Mesothelial cell of epicardium (in vitro differentiated cells): ENCODE data around the gene ADGRL3. TPM values are rescaled to one million over a fixed set of nuclear protein-coding genes. Genes with fewer than 3 reads are reported as not detected.

Source experiments
- DNase-seq, 2 experiments: peaks; one replicate each; pipeline ENCODE4 v3.0.0; 2021; ENCODE audit warnings: low spot score in 2 of 2; ENCODE audit not compliant: unreplicated experiment in 2 of 2
- H3K27ac Mint-ChIP-seq: 2 replicates; pipeline ENCODE4 v1.8.0; 2021; ENCODE audit warnings: mixed read lengths
- H3K27me3 Mint-ChIP-seq: 2 replicates; pipeline ENCODE4 v1.8.0; 2021; ENCODE audit warnings: low read depth, mixed read lengths
- H3K36me3 Mint-ChIP-seq: 2 replicates; pipeline ENCODE4 v1.8.0; 2021; ENCODE audit warnings: mixed read lengths
- H3K4me1 Mint-ChIP-seq: 2 replicates; pipeline ENCODE4 v1.8.0; 2021; ENCODE audit warnings: mixed read lengths
- H3K4me3 Mint-ChIP-seq: 2 replicates; pipeline ENCODE4 v1.8.0; 2021; ENCODE audit warnings: mild to moderate bottlenecking, moderate library complexity, mixed read lengths
- H3K9me3 Mint-ChIP-seq: 2 replicates; pipeline ENCODE4 v1.8.0; 2021; ENCODE audit warnings: mixed read lengths
- total RNA-seq: library from RNA; stranded (reverse); gene quantifications from 3 replicates; pipeline ENCODE4 v1.2.1, GENCODE V29; 2021
- TF ChIP-seq, protein P1 (sequence below): fragments of 200-600 bp; sonication (generic); IDR thresholded peaks from one replicate; pipeline ENCODE4 v1.5.0; 2021; ENCODE audit warnings: antibody characterized with exemption; ENCODE audit not compliant: unreplicated experiment

ADGRL3 gene
- total RNA-seq, 1 donor from 2014 or later: 68.3 TPM

DNA sequence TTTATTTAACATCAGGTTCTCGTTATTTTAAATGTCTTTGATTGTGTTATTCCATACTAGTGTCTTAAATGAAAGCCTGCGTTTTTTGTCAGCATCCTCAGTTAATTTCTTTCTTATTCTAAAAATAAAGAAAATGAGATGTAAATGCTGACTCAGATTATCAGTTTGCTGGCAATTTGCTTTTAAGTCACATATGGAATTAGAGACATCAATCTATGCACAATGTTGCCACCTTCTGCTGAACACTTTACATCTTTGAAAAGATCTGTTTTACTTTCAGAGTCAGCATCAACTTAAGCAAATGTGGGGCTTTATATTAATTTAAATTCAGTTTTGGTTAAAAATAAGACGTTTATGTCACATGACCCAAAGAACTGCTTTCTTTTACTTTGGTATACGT lies 99.2 kb downstream of the ADGRL3 start:
- Mint-ChIP-seq H3K4me1 (peaks cover 37% of the 10 kb centered on the region), H3K36me3 (no peaks in the 10 kb centered on the region), H3K9me3 (no peaks in the 10 kb centered on the region), H3K27ac (no peak overlapping the region), H3K27me3 (no peaks in the 10 kb centered on the region), H3K4me3 (no peak overlapping the region)
- no peak for DNase-seq
- TF ChIP-seq, protein P1, sequence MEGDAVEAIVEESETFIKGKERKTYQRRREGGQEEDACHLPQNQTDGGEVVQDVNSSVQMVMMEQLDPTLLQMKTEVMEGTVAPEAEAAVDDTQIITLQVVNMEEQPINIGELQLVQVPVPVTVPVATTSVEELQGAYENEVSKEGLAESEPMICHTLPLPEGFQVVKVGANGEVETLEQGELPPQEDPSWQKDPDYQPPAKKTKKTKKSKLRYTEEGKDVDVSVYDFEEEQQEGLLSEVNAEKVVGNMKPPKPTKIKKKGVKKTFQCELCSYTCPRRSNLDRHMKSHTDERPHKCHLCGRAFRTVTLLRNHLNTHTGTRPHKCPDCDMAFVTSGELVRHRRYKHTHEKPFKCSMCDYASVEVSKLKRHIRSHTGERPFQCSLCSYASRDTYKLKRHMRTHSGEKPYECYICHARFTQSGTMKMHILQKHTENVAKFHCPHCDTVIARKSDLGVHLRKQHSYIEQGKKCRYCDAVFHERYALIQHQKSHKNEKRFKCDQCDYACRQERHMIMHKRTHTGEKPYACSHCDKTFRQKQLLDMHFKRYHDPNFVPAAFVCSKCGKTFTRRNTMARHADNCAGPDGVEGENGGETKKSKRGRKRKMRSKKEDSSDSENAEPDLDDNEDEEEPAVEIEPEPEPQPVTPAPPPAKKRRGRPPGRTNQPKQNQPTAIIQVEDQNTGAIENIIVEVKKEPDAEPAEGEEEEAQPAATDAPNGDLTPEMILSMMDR: no peak

DNA sequence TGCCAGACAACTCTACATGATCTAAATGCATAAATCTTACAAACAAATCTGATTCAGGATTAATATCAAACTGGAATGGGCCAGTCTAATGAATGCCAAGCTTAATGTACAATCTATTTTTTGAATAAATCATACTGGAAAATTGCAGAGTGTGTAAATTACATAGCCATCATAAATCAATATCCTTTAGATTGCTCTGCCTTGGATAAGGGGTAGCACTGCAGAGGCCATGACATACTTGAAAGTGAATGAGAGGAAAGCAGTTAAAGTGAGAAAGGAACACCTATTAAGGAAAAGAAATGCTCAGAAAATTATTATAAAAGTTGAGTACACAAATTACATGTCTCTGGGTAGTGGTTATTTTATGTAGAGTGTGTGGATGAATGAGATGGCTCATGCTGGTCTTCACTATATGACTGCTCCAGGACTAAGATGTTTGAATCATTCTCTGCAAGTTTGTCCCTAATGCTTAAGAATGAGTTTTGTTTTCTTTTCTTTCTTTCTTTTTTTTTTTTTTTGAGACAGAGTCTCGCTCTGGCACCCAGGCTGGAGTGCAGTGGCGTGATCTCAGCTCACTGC lies 100.2 kb downstream of the ADGRL3 start:
- Mint-ChIP-seq H3K27ac (no peak overlapping the region), H3K27me3 (no peaks in the 10 kb centered on the region), H3K36me3 (peaks cover 2% of the 10 kb centered on the region), H3K9me3 (peaks cover under 1% of the 10 kb centered on the region), H3K4me3 (no peak overlapping the region), H3K4me1 (peaks cover 34% of the 10 kb centered on the region)
- TF ChIP-seq, protein P1: no peak
- DNase-seq: no peak

DNA sequence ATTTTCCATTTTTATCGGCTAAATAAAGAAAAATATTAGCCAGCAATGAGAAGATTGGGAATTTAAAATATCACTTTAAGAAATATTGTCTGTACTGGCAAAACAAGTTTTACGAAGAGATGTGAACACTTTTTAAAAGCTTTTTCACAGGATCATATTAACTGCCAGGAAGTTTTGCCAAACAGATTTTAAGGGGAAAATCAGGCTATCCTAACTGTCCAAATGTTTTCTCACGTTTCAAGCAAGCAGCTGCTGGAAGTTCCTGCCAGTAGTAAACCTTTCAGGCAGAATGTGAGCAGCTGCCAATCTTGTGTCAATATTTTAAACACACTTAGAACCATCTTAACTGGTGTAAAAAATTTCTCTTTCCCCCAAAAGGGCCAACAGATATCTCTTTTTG lies 101.1 kb downstream of the ADGRL3 start:
- H3K4me3 Mint-ChIP-seq: no peak overlapping the region
- peaks cover 27% of the 10 kb centered on the region for H3K4me1 Mint-ChIP-seq
- no peak for DNase-seq
- H3K9me3 Mint-ChIP-seq: peaks cover 5% of the 10 kb centered on the region
- no peak overlapping the region for H3K27ac Mint-ChIP-seq
- TF ChIP-seq, protein P1: no peak
- no peaks in the 10 kb centered on the region for H3K27me3 Mint-ChIP-seq
- peaks cover 4% of the 10 kb centered on the region for H3K36me3 Mint-ChIP-seq

DNA sequence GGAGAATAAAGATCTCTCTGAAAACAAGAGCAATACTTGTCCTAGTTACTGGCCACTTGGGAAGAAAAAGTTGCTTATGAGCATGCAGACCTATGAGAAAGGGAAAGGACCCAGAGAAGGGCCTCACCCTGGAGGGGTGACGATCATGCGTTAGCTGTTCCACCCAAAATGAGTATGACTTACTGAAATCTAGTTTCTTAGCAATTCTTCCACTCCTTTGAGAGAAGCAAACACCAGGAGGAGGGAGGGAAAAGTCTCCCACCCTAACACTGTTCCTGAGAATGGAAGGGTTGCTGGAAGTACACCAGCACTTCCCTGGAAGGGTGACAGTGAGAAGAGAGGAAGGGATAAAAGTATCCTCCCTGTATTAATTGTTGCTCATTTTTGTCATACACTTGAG lies 107.9 kb downstream of the ADGRL3 start:
- Mint-ChIP-seq H3K4me3 (no peak overlapping the region), H3K27me3 (no peaks in the 10 kb centered on the region), H3K27ac (no peak overlapping the region), H3K9me3 (peaks cover 24% of the 10 kb centered on the region), H3K4me1 (no peaks in the 10 kb centered on the region), H3K36me3 (peaks cover 6% of the 10 kb centered on the region)
- DNase-seq: no peak
- TF ChIP-seq, protein P1: no peak

- H3K9me3 Mint-ChIP-seq: peaks cover 29% of the 10 kb centered on the region
- peaks cover 11% of the 10 kb centered on the region for H3K36me3 Mint-ChIP-seq
- H3K27me3 Mint-ChIP-seq: no peaks in the 10 kb centered on the region
- H3K4me3 Mint-ChIP-seq: no peak overlapping the region
- DNase-seq: no peak
- H3K27ac Mint-ChIP-seq: no peak overlapping the region
- TF ChIP-seq, protein P1: no peak
- H3K4me1 Mint-ChIP-seq: no peaks in the 10 kb centered on the region
Observed at GRCh38 chr4:61309616-61310015, 109.5 kb downstream of the ADGRL3 start.

GRCh38 chr4:61312526-61312925 lies 112.4 kb downstream of the ADGRL3 start:
- no peak for DNase-seq
- Mint-ChIP-seq H3K36me3 (peaks cover 20% of the 10 kb centered on the region), H3K27me3 (no peaks in the 10 kb centered on the region), H3K27ac (no peak overlapping the region), H3K4me3 (no peak overlapping the region), H3K9me3 (peaks cover 47% of the 10 kb centered on the region), H3K4me1 (peaks cover 4% of the 10 kb centered on the region)
- TF ChIP-seq, protein P1: no peak
